ENCODE results near the gene RIPK1. TPM values are rescaled to one million over a fixed set of nuclear protein-coding genes. Genes with fewer than 3 reads are reported as not detected.

The RIPK1 gene
- total RNA-seq, 4 donors from 2014 or later = 38.5 to 48.7 (median 40.8) TPM

- H3K36me3 ChIP-seq = peaks cover 0 to 29% (median 0%) of the 10 kb centered on the region in 3 donors
- H3K9me3 ChIP-seq = no peaks in the 10 kb centered on the region
- H3K27me3 ChIP-seq = no peaks in the 10 kb centered on the region
- no peak overlapping the region for H3K4me3 ChIP-seq
- no peak overlapping the region for H3K27ac ChIP-seq
- TF ChIP-seq CTCF (IDR thresholded peaks at IDR 0.05) (no peak), POLR2A (IDR thresholded peaks at IDR 0.05) (no peak)
- no peak for DNase-seq
- H3K4me1 ChIP-seq = no peaks in the 10 kb centered on the region
Observed at GRCh38 chr6:3125815-3126214, 57.5 kb downstream of the RIPK1 start.

- no peaks in the 10 kb centered on the region for H3K9me3 ChIP-seq
- no peak overlapping the region for H3K27ac ChIP-seq
- H3K4me1 ChIP-seq = no peaks in the 10 kb centered on the region
- TF ChIP-seq CTCF (IDR thresholded peaks at IDR 0.05) = no peak
- no peak for TF ChIP-seq POLR2A (IDR thresholded peaks at IDR 0.05)
- no peak overlapping the region for H3K4me3 ChIP-seq
- DNase-seq = no peak
- peaks cover 0 to 40% (median 0%) of the 10 kb centered on the region in 3 donors for H3K36me3 ChIP-seq
- no peaks in the 10 kb centered on the region for H3K27me3 ChIP-seq
Observed at GRCh38 chr6:3128356-3129108, 60.2 kb downstream of the RIPK1 start.

DNA sequence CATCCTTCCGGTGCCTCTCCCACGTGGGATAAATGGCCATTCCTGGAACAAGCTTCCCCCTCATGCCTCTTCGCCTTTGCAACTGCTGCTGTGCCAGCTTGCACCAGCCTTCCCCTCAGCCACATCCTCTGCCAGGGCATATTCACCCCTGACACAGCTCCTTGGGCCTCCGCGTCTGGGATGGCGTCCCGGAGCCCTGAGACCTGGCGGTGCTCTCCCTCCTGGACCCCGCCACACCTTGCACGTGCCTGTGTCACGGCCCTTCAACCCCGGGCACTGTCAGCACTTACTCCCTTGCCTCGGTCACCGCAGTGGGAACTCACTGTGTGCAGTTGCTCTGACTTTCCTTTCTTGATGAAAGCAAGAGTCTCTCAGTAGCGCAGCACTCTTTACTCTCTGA lies 63.4 kb downstream of the RIPK1 start:
- TF ChIP-seq POLR2A (IDR thresholded peaks at IDR 0.05) (no peak), CTCF (IDR thresholded peaks at IDR 0.05) (no peak)
- no peak overlapping the region for H3K4me3 ChIP-seq
- H3K4me1 ChIP-seq = peaks cover 0 to 9% (median 0%) of the 10 kb centered on the region in 4 donors
- no peak overlapping the region for H3K27ac ChIP-seq
- H3K36me3 ChIP-seq = peaks cover 0 to 41% (median 0%) of the 10 kb centered on the region in 3 donors
- DNase-seq = no peak
- no peaks in the 10 kb centered on the region for H3K9me3 ChIP-seq
- no peaks in the 10 kb centered on the region for H3K27me3 ChIP-seq

- Histone ChIP-seq H3K27ac (no peak overlapping the region), H3K27me3 (no peaks in the 10 kb centered on the region), H3K4me1 (peaks cover 0 to 17% (median 0%) of the 10 kb centered on the region in 4 donors), H3K36me3 (peaks cover 0 to 39% (median 0%) of the 10 kb centered on the region in 3 donors), H3K4me3 (no peak overlapping the region), H3K9me3 (no peaks in the 10 kb centered on the region)
- TF ChIP-seq CTCF (IDR thresholded peaks at IDR 0.05) (no peak), POLR2A (IDR thresholded peaks at IDR 0.05) (no peak)
- no peak for DNase-seq
Observed at GRCh38 chr6:3133515-3133914, 65.2 kb downstream of the RIPK1 start.

DNA sequence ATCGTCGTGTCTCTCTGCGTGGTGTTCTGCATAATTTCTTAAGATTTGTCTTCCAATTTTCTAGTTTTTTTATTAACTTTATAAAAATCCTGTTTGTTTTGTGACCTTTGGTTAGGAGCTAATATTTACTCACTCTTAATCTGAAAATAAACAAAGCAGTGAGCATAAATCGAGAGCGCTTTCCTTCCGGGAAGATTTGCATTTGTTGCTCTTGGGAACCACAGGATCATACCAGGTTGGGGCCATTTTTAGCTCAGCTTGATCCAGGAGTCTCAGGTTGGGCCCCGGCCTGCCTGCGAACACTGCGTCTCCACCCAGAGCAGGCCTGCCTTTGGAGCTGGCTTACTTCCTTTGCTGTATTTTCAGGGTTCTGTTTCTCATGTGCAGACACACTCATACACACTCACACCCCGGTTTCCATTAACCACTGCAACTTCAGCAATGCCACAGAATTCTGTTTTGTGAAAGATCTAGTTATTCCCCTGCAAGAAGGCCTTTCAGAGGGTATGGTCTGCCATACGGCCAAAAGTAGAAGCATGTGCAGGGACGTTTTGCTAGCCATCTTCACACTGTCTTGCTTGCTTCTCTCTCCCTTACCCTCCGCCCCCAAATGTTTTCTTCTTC lies 67.5 kb downstream of the RIPK1 start:
- DNase-seq = no peak

More for the DNA sequence above, 67.5 kb downstream of the RIPK1 start:
- Histone ChIP-seq H3K27ac (no peak overlapping the region), H3K4me1 (peaks cover 0 to 31% (median 4%) of the 10 kb centered on the region in 4 donors), H3K9me3 (no peaks in the 10 kb centered on the region), H3K36me3 (peaks cover 0 to 25% (median 0%) of the 10 kb centered on the region in 3 donors), H3K27me3 (no peaks in the 10 kb centered on the region), H3K4me3 (no peak overlapping the region)
- TF ChIP-seq CTCF (IDR thresholded peaks at IDR 0.05) (no peak), POLR2A (IDR thresholded peaks at IDR 0.05) (no peak)
